Brain microvascular endothelial cell (primary cell): ENCODE results near the gene VAMP7.
"Not testable (repeated sequence)": the region's sequence is repeated elsewhere in the genome, so short reads cannot be mapped to it uniquely, and the experiment has no call there.

ENCODE experiments used
- DNase-seq: peaks from one replicate; pipeline ENCODE4 v3.0.0-alpha.2; 2020
- H3K27ac ChIP-seq: fragments of 250-450 bp; sonication (Bioruptor Pico); 2 replicates; pipeline ENCODE4 v1.5.1; 2020; ENCODE audit warnings: mild to moderate bottlenecking, moderate library complexity
- H3K27me3 ChIP-seq: fragments of 250-450 bp; sonication (Bioruptor Pico); replicated peaks from 2 replicates; pipeline ENCODE4 v1.5.1; 2020; ENCODE audit warnings: mild to moderate bottlenecking
- H3K36me3 ChIP-seq: fragments of 250-450 bp; sonication (Bioruptor Pico); replicated peaks from 2 replicates; pipeline ENCODE4 v1.5.1; 2020; ENCODE audit warnings: mild to moderate bottlenecking
- H3K4me3 ChIP-seq: 2 replicates; pipeline ENCODE4 v1.5.1; 2011; ENCODE audit warnings: low read depth, mild to moderate bottlenecking, control low read depth, low read length, moderate library complexity
- in situ Hi-C: cut with HindIII; loops from 2 replicates; pipeline ENCODE4 v1.10.0; 2017; ENCODE audit warnings: low sequenced_read_pairs, low pct_ligation_motif_present
- TF ChIP-seq, protein P1 (sequence below): IDR thresholded peaks from 2 replicates; pipeline ENCODE4 v1.5.1; 2011; ENCODE audit warnings: low read depth, mild to moderate bottlenecking, moderate library complexity, low read length, control low read depth, inconsistent platforms; ENCODE audit errors: missing control alignments

The VAMP7 gene

DNA sequence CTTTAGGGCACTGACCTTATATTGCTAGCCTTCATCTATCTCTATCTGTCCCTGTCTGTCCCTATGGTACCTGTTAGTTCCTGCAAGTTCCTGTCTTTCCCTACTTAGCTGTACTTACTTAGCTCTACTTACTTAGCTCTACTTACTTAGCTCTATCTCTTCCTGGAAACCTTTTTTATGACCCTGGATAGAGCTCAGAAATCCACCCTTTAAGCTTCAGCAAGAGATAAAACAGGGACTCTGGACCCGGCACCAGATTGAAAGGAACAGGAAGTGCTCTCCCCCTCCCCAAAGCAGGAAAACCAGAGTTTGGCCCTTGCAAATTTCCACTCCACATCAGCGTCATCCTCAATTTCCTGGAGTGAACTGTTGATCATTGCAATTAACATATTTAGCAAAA, 104.1 kb downstream of the VAMP7 start:
- DNase-seq = no peak
- TF ChIP-seq, protein P1, sequence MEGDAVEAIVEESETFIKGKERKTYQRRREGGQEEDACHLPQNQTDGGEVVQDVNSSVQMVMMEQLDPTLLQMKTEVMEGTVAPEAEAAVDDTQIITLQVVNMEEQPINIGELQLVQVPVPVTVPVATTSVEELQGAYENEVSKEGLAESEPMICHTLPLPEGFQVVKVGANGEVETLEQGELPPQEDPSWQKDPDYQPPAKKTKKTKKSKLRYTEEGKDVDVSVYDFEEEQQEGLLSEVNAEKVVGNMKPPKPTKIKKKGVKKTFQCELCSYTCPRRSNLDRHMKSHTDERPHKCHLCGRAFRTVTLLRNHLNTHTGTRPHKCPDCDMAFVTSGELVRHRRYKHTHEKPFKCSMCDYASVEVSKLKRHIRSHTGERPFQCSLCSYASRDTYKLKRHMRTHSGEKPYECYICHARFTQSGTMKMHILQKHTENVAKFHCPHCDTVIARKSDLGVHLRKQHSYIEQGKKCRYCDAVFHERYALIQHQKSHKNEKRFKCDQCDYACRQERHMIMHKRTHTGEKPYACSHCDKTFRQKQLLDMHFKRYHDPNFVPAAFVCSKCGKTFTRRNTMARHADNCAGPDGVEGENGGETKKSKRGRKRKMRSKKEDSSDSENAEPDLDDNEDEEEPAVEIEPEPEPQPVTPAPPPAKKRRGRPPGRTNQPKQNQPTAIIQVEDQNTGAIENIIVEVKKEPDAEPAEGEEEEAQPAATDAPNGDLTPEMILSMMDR = no peak
- in situ Hi-C loops = no loop called here
- no peak overlapping the region for H3K4me3 ChIP-seq
- H3K27me3 ChIP-seq = no peaks in the 10 kb centered on the region
- H3K27ac ChIP-seq = no peak overlapping the region
- no peaks in the 10 kb centered on the region for H3K36me3 ChIP-seq

DNA sequence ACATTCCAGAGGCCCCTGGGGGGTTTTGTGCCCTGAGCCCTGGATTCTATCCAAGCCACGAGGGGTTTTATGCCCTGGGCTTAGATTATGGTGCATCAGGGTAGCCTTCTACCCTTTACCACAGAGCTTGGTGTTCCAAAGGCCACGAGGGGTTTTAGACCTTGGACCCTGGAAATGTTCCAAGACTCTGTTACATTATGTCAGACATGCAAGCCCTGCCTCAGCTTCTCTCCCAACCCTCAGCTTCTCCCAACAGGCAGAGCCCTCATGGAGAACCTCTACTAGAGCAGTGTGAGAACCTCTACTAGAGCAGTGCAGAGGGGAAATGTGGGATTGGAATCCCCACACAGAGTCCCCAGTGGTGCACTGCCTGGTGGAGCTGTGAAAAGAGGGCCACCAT, 105.8 kb downstream of the VAMP7 start:
- H3K36me3 ChIP-seq, H3K27me3 ChIP-seq, H3K27ac ChIP-seq, in situ Hi-C loops, DNase-seq, H3K4me3 ChIP-seq: not testable (repeated sequence)

DNA sequence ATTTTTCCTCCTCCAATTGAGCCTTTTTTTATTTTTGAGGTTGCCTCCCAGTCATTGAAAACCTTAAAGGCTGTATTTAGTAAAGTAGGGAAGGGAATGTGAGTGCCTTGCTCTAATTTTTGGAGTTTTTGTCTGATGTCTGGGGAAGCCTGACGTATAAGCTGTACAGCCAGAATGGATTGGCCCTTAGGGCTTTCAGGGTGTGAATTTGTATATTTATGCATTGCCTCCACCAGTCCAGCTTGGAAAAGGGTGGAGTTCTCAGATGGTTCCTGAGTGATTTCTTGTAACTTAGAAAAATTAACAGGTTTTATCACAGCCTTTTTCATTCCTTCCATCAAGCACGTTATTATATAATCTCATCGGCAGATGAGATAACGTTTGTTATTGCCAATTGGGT, 107.7 kb downstream of the VAMP7 start:
- Histone ChIP-seq H3K27ac (no peak overlapping the region), H3K27me3 (no peaks in the 10 kb centered on the region), H3K4me3 (no peak overlapping the region), H3K36me3 (no peaks in the 10 kb centered on the region)
- TF ChIP-seq, protein P1 = no peak
- no peak for DNase-seq
- in situ Hi-C loops = no loop called here
